GM12801 (cell line): ENCODE data around the gene CERS6.

Experiments
- CTCF ChIP-seq: IDR thresholded peaks from one replicate; pipeline ENCODE4 v1.5.1; 2011; ENCODE audit warnings: control low read depth; ENCODE audit not compliant: insufficient read length; ENCODE audit errors: extremely low read depth

CERS6 gene

GRCh38 chr2:168428431-168428830 is 27.6 kb upstream of the CERS6 start:
- TF ChIP-seq CTCF, result no peak

DNA sequence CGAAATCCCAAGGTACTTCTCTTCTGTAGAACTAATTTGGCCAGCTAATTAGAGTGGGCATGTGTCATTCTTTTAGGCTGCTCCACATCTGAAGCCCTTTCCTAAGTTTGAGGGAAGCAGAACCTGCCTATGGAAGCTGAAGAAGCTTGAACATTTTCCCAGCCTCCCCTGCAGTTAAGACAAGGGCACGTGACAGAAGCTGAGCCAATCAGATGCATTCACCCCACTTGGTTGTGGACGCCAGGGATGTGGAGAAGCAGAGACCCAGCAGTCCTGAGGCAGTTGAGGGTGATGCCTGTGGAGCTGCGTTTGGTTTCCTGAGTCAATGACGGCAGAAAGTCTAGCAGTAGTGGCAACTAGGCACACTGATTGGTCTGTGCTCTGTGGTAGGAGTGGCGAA is 26.1 kb upstream of the CERS6 start:
- no peak for TF ChIP-seq CTCF

DNA sequence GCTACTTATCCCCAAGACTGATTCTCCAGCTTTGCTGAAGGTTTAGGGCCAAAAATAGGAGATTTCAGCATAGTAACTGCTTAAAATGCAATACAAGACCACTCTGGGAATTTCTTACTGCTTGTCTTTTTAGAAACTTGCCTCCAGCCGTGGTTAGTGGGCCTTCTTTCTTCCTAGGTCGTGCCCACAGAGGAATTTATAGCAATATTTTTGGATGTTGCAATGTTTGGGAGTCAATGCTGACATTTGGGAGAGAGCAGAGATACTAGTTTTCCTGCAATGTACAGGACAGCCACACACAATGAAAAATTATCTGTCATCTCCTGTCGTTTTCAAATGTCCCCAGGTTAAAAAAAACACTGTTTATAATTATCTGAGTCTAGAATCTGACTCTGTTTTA is 25.6 kb upstream of the CERS6 start:
- TF ChIP-seq CTCF, result no peak

DNA sequence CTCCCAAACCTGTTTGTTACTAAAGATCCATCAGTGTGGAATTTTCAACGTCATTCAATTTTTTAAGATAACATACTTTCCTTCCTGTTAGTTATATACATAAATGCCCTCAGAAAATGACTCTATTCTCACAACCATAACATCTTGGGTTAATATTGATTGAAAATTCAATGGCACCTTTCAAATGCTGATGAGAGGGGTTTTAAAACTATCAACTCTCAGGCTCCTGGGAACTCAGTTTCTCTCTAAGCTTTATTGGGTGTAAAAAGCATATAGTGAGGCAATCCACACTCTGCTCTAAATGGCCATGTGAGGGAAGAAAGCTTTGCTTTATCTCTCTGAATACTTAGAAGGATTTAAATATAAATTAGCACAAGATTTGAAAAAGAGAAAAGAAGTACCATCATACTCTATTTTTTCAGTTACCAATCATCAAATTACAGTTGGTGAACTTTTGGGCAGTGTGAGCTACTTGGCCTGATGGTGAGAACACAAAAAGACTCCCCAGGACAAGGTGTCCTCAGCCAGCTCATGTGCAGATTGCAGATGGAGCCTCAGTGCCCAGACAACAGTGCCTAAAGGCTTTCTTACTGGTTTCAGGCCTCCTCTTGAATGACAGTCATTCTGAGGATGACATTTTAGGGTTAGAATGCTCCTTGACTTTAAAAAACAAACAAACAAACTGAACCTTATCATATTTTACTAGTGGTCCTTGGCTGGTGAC is 24.6 kb upstream of the CERS6 start:
- TF ChIP-seq CTCF, result no peak

DNA sequence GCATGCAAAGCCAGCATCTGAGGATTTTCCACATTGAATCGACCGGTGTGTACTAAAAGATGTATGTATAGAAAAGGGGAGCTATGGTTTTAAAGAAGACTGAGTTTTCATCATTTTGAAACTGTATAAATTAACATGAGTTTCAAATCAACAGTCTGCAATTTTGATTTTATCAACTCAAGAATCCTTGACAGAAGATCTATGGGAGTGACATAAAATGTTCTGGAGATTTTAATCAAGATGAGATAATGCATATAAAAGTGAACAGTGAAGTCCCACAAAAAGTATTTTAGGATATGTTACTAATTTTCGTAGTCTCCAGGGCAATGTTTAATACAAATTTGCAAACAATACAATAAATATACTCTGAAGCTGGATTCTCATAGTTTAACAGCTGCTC is 24.0 kb upstream of the CERS6 start:
- TF ChIP-seq CTCF, result no peak

- TF ChIP-seq CTCF, result no peak
Observed at GRCh38 chr2:168432565-168433186, 23.4 kb upstream of the CERS6 start.

DNA sequence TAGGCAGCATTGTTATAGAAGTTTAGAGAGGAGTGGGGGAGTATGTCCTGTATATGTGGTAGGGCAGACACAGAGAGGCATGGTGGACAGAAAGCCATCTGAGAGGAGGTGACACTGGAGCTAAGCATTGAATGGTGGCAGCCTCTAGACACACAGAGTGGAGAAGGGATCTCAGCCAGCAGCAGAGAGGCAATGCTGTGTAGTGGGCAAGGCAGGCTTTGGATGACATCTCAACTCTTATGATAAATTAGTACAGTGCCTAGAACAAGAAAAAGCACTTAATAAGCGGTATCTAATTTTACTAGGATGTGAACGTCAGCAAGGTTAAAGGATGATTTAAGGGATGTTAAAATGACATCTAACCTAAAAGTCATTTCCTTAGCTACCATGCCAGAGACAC is 22.5 kb upstream of the CERS6 start:
- TF ChIP-seq CTCF, result no peak
